Body of pancreas (tissue), 4 donors: ENCODE data around the gene KLF17.

Experiments
- CTCF ChIP-seq, 7 experiments: fragments of 450-650 bp in 4 of 7; fragments of 200-600 bp in 3 of 7; sonication (generic) in 3 of 7; IDR thresholded peaks; one replicate each; pipeline ENCODE4 v1.5.1; 2016 to 2019; ENCODE audit warnings: antibody characterized with exemption in 7 of 7
- POLR2A ChIP-seq, 3 donors: fragments of 450-650 bp; IDR thresholded peaks; one replicate each; pipeline ENCODE4 v1.6.1; 2016; ENCODE audit warnings: antibody characterized with exemption in 3 of 3, mild to moderate bottlenecking in 2 of 3

DNA sequence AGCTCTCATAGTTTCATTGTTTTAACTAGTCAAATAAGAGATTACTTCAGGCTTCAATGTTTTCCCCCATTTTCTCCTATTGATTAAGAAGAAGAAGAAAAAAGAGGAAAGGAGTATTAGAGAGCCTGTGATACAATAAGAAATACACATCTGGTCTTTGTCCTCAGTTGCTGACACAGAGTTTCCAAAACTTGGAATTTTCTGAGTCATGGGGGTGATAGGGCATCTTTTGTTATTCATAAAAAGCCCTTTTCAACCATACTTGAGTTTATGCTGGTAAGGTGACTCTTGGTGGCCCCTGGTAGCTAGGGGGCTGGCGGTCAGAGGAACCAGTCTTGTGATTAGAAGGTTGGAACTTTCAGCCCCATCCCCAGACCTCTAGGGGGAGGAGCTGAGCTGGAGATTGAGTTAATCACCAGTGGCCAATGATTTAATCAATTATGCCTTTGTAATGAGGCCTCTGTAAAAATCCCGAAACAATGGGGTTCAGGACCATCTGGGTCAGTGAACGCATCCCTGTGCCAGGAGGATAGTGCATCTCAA, 51.7 kb downstream of the KLF17 start:
- no peak for TF ChIP-seq CTCF (IDR thresholded peaks at IDR 0.05)
- no peak for TF ChIP-seq POLR2A (IDR thresholded peaks at IDR 0.05)
